ENCODE results near the gene ADRB2. TPM values are rescaled to one million over a fixed set of nuclear protein-coding genes. Genes with fewer than 3 reads are reported as not detected.
"Not testable (repeated sequence)": the region's sequence is repeated elsewhere in the genome, so short reads cannot be mapped to it uniquely, and the experiment has no call there.

Gene ADRB2
- total RNA-seq, 1 experiment from 2014 or later = 0.48 TPM

GRCh38 chr5:148860599-148860998 is 34.2 kb downstream of the ADRB2 start:
- no peak for DNase-seq (ENCODE audit: low read depth, low spot score)
- in situ Hi-C loops (cut with HindIII; ENCODE audit: low pct_unique_long_range_greater_than_20kb, low sequenced_read_pairs) = no loop called here

GRCh38 chr5:148861088-148861487 is 34.7 kb downstream of the ADRB2 start:
- DNase-seq (ENCODE audit: low read depth, low spot score) = no peak
- in situ Hi-C loops (cut with HindIII; ENCODE audit: low pct_unique_long_range_greater_than_20kb, low sequenced_read_pairs) = no loop called here

GRCh38 chr5:148861696-148862095 is 35.3 kb downstream of the ADRB2 start:
- in situ Hi-C loops (cut with HindIII; ENCODE audit: low pct_unique_long_range_greater_than_20kb, low sequenced_read_pairs) = no loop called here

GRCh38 chr5:148864113-148864841 is 37.9 kb downstream of the ADRB2 start:
- in situ Hi-C loops (cut with HindIII; ENCODE audit: low pct_unique_long_range_greater_than_20kb, low sequenced_read_pairs) = no loop called here
- no peak for DNase-seq (ENCODE audit: low read depth, low spot score)

More at GRCh38 chr5:148861696-148862095, 35.3 kb downstream of the ADRB2 start:
- no peak for DNase-seq (ENCODE audit: low read depth, low spot score)

- in situ Hi-C loops (cut with HindIII; ENCODE audit: low pct_unique_long_range_greater_than_20kb, low sequenced_read_pairs) = no loop called here
- DNase-seq (ENCODE audit: low read depth, low spot score) = no peak
Observed at GRCh38 chr5:148866024-148866423, 39.6 kb downstream of the ADRB2 start.

- no peak for DNase-seq (ENCODE audit: low read depth, low spot score)
- in situ Hi-C loops (cut with HindIII; ENCODE audit: low pct_unique_long_range_greater_than_20kb, low sequenced_read_pairs) = no loop called here
Observed at GRCh38 chr5:148873120-148873519, 46.7 kb downstream of the ADRB2 start.

- in situ Hi-C loops (cut with HindIII; ENCODE audit: low pct_unique_long_range_greater_than_20kb, low sequenced_read_pairs) = no loop called here
- DNase-seq (ENCODE audit: low read depth, low spot score) = no peak
Observed at GRCh38 chr5:148873690-148874485, 47.5 kb downstream of the ADRB2 start.

GRCh38 chr5:148875205-148875875 is 48.9 kb downstream of the ADRB2 start:
- no peak for DNase-seq (ENCODE audit: low read depth, low spot score)
- in situ Hi-C loops (cut with HindIII; ENCODE audit: low pct_unique_long_range_greater_than_20kb, low sequenced_read_pairs) = no loop called here

GRCh38 chr5:148877436-148877835 is 51.0 kb downstream of the ADRB2 start:
- DNase-seq (ENCODE audit: low read depth, low spot score); in situ Hi-C loops (cut with HindIII; ENCODE audit: low pct_unique_long_range_greater_than_20kb, low sequenced_read_pairs): not testable (repeated sequence)

Other genes starting within 250 kb of the ADRB2 start
- gene HTR4, start 172.1 kb upstream of the ADRB2 start, total RNA-seq (2014; rRNA removed; shearing (Covaris generic)) = not detected in 2 replicates
- 21.8 and 22.1 TPM in 2 replicates for gene SH3TC2, start 236.5 kb downstream of the ADRB2 start, total RNA-seq (2014; rRNA removed; shearing (Covaris generic))

Data from SK-MEL-5 (cell line).